Panc1 (cell line): Measurements from ENCODE around the gene TCF15. TPM values are rescaled to one million over a fixed set of nuclear protein-coding genes. Genes with fewer than 3 reads are reported as not detected.

ENCODE experiments used
- ATAC-seq: fragments of 200-7000 bp; cut with Tn5 transposase; 2 replicates; pipeline ENCODE4 v1.9.1; 2020; ENCODE audit warnings: mild to moderate bottlenecking, moderate library complexity
- BruUV-seq: library from RNA; stranded (reverse); fragments of 400-500 nt; replicated peaks from 2 replicates; lab custom pipeline; 2021; lab: Mats Ljungman, UMichigan
- CTCF ChIA-PET: fragments of 300-600 bp; sonication (Branson Sonifier 250); formaldehyde crosslinking; loops from one replicate; lab custom pipeline; 2022; ENCODE audit warnings: antibody characterized with exemption; lab: Charles Lee
- POLR2A ChIA-PET: fragments of 300-600 bp; sonication (Branson Sonifier 250); formaldehyde crosslinking; loops from one replicate; lab custom pipeline; 2022; ENCODE audit warnings: antibody characterized with exemption; lab: Charles Lee
- DNase-seq: peaks from one replicate; pipeline ENCODE4 v3.0.0-alpha.2; 2010; ENCODE audit warnings: low read depth, low spot score
- H3K27ac ChIP-seq: 2 replicates; pipeline ENCODE4 v1.5.1; 2011; ENCODE audit warnings: mild to moderate bottlenecking, low read length, inconsistent platforms
- H3K27me3 ChIP-seq: fragments of 200-500 bp; sonication (Bioruptor generic); 2 replicates; pipeline ENCODE4 v1.6.0; 2014; ENCODE audit warnings: low read length, inconsistent platforms; ENCODE audit not compliant: control insufficient read depth, insufficient read depth
- H3K36me3 ChIP-seq: fragments of 200-500 bp; sonication (Bioruptor generic); 2 replicates; pipeline ENCODE4 v1.5.1; 2014; ENCODE audit warnings: inconsistent platforms, mild to moderate bottlenecking, low read length, moderate library complexity; ENCODE audit not compliant: control insufficient read depth, insufficient read depth
- H3K4me1 ChIP-seq: 2 replicates; pipeline ENCODE4 v1.5.1; 2011; ENCODE audit warnings: inconsistent platforms, mild to moderate bottlenecking, low read length, moderate library complexity; ENCODE audit not compliant: control insufficient read depth, insufficient read depth
- H3K4me3 ChIP-seq, 2 experiments: 2 replicates each; pipeline ENCODE4 v1.5.1; 2011 to 2012; ENCODE audit warnings: low read depth in 2 of 2, low read length in 2 of 2, mild to moderate bottlenecking in 2 of 2, inconsistent platforms in 1 of 2, moderate library complexity in 1 of 2
- H3K9me3 ChIP-seq: fragments of 200-500 bp; sonication (Bioruptor generic); 2 replicates; pipeline ENCODE4 v1.5.1; 2014; ENCODE audit warnings: low read depth, mild to moderate bottlenecking, inconsistent platforms, low read length, moderate library complexity; ENCODE audit not compliant: control insufficient read depth, insufficient read depth
- POLR2AphosphoS5 ChIP-seq: IDR thresholded peaks from 2 replicates; pipeline ENCODE4 v1.6.1; 2012; ENCODE audit warnings: mild to moderate bottlenecking, low read depth, low read length, moderate library complexity
- SIN3A ChIP-seq: IDR thresholded peaks from 2 replicates; pipeline ENCODE4 v1.6.1; 2012; ENCODE audit warnings: low read depth, mild to moderate bottlenecking, low read length, moderate library complexity, borderline replicate concordance; ENCODE audit not compliant: insufficient read depth
- TCF7L2 ChIP-seq: IDR thresholded peaks from 2 replicates; pipeline ENCODE4 v1.6.1; 2011; ENCODE audit warnings: mild to moderate bottlenecking, low read depth, low read length, inconsistent platforms
- in situ Hi-C: cut with HindIII; loops from 2 replicates; pipeline ENCODE4 v1.10.0; 2016; ENCODE audit warnings: low sequenced_read_pairs, low pct_unique_long_range_greater_than_20kb
- intact Hi-C: fragments of 100-400 bp; cut with micrococcal nuclease; formaldehyde crosslinking; loops from one replicate; pipeline ENCODE4 v1.10.0; 2022; ENCODE audit not compliant: unreplicated experiment
- total RNA-seq: library from RNA; stranded (reverse); gene quantifications from one replicate; pipeline ENCODE4 v1.2.1, GENCODE V29; 2021; ENCODE audit not compliant: unreplicated experiment
- TF ChIP-seq, protein P1 (sequence below), 2 experiments: IDR thresholded peaks; 2 replicates each; pipeline ENCODE4 v1.6.1; 2011 to 2012; ENCODE audit warnings: low read depth in 2 of 2, control low read depth in 1 of 2, low read length in 1 of 2, mild to moderate bottlenecking in 1 of 2, moderate library complexity in 1 of 2; ENCODE audit not compliant: insufficient read depth in 1 of 2
- TF ChIP-seq, protein P2 (sequence below): fragments of 450-650 bp; IDR thresholded peaks from 2 replicates; pipeline ENCODE4 v1.5.1; 2017; ENCODE audit warnings: mild to moderate bottlenecking

The TCF15 gene
- total RNA-seq, 1 experiment from 2014 or later = not detected

DNA sequence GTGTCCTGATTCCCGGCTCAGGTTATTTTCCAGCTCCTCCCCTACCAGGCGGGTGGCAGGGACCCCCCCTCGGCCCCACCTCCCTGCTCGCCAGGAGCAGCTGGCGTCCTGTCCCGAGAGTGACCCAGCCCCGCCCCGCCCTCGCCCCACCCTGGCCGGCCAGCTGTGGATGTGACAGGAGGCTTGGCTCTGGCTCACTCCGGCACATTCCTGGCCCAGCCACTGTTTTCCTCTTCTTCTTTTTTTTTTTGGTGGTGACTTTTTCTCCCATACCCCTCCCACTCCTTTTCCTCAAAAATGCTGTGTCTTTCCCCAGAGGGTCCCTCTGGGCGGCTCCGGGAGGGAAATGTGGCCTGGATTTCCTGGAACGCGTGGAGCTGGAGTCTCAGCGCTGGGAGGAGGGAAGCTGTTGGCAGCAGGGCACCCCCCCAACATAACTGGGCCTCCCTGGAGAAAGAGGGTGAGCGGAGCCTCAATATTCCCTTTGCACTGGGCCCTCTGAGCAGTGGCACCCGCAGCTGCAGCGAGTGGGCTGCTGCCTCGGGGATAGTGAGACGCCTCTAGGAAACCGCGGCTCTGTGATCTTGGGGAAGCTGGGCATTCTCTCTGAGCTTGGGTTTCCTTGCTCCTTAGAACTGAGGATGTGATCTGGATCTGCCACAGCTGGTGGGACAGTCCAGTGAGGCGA lies 38.2 kb downstream of the TCF15 start:
- Histone ChIP-seq H3K4me3 (no peak overlapping the region), H3K4me1 (no peaks in the 10 kb centered on the region), H3K9me3 (no peaks in the 10 kb centered on the region), H3K27me3 (peaks cover 11% of the 10 kb centered on the region), H3K36me3 (no peaks in the 10 kb centered on the region), H3K27ac (no peak overlapping the region)
- TF ChIP-seq POLR2AphosphoS5 (no peak), TCF7L2 (no peak), SIN3A (no peak)
- TF ChIP-seq, protein P1, sequence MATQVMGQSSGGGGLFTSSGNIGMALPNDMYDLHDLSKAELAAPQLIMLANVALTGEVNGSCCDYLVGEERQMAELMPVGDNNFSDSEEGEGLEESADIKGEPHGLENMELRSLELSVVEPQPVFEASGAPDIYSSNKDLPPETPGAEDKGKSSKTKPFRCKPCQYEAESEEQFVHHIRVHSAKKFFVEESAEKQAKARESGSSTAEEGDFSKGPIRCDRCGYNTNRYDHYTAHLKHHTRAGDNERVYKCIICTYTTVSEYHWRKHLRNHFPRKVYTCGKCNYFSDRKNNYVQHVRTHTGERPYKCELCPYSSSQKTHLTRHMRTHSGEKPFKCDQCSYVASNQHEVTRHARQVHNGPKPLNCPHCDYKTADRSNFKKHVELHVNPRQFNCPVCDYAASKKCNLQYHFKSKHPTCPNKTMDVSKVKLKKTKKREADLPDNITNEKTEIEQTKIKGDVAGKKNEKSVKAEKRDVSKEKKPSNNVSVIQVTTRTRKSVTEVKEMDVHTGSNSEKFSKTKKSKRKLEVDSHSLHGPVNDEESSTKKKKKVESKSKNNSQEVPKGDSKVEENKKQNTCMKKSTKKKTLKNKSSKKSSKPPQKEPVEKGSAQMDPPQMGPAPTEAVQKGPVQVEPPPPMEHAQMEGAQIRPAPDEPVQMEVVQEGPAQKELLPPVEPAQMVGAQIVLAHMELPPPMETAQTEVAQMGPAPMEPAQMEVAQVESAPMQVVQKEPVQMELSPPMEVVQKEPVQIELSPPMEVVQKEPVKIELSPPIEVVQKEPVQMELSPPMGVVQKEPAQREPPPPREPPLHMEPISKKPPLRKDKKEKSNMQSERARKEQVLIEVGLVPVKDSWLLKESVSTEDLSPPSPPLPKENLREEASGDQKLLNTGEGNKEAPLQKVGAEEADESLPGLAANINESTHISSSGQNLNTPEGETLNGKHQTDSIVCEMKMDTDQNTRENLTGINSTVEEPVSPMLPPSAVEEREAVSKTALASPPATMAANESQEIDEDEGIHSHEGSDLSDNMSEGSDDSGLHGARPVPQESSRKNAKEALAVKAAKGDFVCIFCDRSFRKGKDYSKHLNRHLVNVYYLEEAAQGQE (IDR thresholded peaks at IDR 0.05; ENCODE audit: insufficient read depth in 1 of 2, low read depth in 2 of 2, low read length in 1 of 2) = no peak
- TF ChIP-seq, protein P2, sequence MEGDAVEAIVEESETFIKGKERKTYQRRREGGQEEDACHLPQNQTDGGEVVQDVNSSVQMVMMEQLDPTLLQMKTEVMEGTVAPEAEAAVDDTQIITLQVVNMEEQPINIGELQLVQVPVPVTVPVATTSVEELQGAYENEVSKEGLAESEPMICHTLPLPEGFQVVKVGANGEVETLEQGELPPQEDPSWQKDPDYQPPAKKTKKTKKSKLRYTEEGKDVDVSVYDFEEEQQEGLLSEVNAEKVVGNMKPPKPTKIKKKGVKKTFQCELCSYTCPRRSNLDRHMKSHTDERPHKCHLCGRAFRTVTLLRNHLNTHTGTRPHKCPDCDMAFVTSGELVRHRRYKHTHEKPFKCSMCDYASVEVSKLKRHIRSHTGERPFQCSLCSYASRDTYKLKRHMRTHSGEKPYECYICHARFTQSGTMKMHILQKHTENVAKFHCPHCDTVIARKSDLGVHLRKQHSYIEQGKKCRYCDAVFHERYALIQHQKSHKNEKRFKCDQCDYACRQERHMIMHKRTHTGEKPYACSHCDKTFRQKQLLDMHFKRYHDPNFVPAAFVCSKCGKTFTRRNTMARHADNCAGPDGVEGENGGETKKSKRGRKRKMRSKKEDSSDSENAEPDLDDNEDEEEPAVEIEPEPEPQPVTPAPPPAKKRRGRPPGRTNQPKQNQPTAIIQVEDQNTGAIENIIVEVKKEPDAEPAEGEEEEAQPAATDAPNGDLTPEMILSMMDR = no peak
- no TSS peak for BruUV-seq
- no peak; the same call in 1 of the 2 replicates for ATAC-seq
- no peak for DNase-seq
- intact Hi-C loops = no loop called here
- ChIA-PET POLR2A (interaction anchor here (0.7 kb wide), 1 partner anchor 22 kb away, joined by 7 read pairs; no protein-coding TSS in a partner anchor), CTCF (interaction anchor here (1.4 kb wide), 1 partner anchor 10 kb away, joined by 3 read pairs; no protein-coding TSS in a partner anchor)
- in situ Hi-C loops = no loop called here

- TF ChIP-seq SIN3A (no peak), TCF7L2 (no peak), POLR2AphosphoS5 (no peak)
- TF ChIP-seq, protein P2 = no peak
- TF ChIP-seq, protein P1 (IDR thresholded peaks at IDR 0.05; ENCODE audit: insufficient read depth in 1 of 2, low read depth in 2 of 2, low read length in 1 of 2) = no peak
- Histone ChIP-seq H3K4me1 (no peaks in the 10 kb centered on the region), H3K27ac (no peak overlapping the region), H3K4me3 (no peak overlapping the region), H3K27me3 (peaks cover 9% of the 10 kb centered on the region), H3K9me3 (no peaks in the 10 kb centered on the region), H3K36me3 (no peaks in the 10 kb centered on the region)
- DNase-seq = no peak
- no peak for ATAC-seq
- POLR2A ChIA-PET = no interaction called here
- CTCF ChIA-PET = no interaction called here
- intact Hi-C loops = no loop called here
- no TSS peak for BruUV-seq
- in situ Hi-C loops = no loop called here
Measured at GRCh38 chr20:568673-569415, 41.3 kb downstream of the TCF15 start.
